Fibroblast of pulmonary artery (primary cell): ENCODE measurements around the gene HCRT.

Source experiments
- DNase-seq: peaks from one replicate; pipeline ENCODE4 v3.0.0-alpha.2; 2010; ENCODE audit warnings: low read depth
- H3K4me3 ChIP-seq: replicated peaks from 2 replicates; pipeline ENCODE4 v1.5.1; 2011; ENCODE audit warnings: low read depth, mild to moderate bottlenecking, control low read depth, low read length, moderate library complexity
- TF ChIP-seq, protein P1 (sequence below): IDR thresholded peaks from 2 replicates; pipeline ENCODE4 v1.5.1; 2011; ENCODE audit warnings: mild to moderate bottlenecking, control low read depth, low read length, inconsistent platforms; ENCODE audit errors: missing control alignments

Gene HCRT

DNA sequence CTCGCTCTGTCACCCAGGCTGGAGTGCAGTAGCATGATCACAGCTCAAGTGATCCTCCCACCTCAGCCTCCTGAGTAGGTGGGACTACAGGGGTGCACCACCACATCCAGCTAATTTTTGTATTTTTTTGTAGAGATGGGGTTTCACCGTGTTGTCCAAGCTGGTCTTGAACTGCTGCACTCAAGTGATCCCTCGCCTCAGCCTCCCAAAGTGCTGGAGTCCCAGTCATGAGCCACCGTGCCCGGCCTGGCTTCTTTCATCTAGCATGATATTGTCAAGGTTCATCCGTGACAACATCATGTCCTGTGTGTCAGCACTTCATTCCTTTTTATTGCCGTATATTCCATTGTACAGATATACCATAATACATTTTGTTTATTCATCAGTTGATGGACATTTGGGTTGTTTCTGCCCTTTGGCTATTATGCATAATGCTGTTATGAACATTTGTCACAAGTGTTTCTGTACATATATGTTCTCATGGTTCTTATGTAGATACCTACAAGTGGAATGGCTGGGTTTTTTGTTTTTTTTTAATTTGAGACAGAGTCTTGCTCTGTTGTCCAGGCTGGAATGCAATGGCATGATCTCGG is 12.4 kb upstream of the HCRT start:
- TF ChIP-seq, protein P1, sequence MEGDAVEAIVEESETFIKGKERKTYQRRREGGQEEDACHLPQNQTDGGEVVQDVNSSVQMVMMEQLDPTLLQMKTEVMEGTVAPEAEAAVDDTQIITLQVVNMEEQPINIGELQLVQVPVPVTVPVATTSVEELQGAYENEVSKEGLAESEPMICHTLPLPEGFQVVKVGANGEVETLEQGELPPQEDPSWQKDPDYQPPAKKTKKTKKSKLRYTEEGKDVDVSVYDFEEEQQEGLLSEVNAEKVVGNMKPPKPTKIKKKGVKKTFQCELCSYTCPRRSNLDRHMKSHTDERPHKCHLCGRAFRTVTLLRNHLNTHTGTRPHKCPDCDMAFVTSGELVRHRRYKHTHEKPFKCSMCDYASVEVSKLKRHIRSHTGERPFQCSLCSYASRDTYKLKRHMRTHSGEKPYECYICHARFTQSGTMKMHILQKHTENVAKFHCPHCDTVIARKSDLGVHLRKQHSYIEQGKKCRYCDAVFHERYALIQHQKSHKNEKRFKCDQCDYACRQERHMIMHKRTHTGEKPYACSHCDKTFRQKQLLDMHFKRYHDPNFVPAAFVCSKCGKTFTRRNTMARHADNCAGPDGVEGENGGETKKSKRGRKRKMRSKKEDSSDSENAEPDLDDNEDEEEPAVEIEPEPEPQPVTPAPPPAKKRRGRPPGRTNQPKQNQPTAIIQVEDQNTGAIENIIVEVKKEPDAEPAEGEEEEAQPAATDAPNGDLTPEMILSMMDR: no peak
- H3K4me3 ChIP-seq: no peak overlapping the region
- DNase-seq: no peak

DNA sequence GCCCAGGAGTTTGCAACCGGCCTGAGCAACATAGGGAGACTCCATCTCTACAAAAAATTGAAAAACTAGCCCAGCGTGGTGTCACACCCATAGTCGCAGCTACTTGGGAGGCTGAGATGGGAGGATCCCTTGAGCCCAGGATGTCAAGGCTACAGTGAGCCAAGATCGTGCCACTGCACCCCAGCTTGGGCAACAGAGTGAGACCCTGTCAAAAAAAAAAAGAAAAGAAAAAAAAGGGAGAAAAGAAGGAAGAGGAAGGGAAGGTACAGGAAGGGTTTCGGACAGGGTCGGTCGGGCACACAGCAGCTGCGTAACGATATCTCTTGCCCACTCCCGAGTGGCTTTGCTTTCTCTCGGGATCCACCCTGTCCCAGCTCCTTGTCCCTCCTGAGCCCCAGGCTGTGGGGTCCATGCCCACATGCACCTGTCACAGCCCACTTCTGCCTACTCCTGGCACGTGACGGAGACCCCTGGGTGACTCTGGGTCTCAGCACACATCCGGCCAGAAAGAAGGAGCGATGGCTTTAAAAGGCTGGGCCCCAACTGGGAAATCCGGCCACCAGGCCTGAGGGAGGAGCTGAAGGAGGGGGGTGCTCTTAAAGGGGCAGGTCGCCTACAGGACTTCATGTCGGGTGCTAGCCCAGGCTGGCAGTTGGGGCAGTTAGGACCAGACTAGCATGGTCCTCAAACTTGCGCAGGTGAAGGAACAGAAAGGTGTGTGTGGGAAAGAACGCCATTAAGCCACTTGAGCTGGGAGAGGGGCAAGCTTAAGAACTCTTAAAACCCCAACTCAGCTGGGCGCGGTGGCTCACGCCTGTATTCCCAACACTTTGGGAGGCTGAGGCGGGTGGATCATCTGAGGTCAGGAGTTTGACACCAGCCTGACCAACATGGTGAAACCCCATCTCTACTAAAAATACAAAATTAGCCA is 9.0 kb upstream of the HCRT start, which contains the start of gene GHDC:
Gene GHDC, minus strand, starts transcription at position 526 of the 931 bp plus-strand sequence. CDS start 913 bp downstream, outside the sequence.
- DNase-seq: peak; percentile 74
- peak within 1 kb of the TSS; percentile 72 for H3K4me3 ChIP-seq
- TF ChIP-seq, protein P1: no peak

DNA sequence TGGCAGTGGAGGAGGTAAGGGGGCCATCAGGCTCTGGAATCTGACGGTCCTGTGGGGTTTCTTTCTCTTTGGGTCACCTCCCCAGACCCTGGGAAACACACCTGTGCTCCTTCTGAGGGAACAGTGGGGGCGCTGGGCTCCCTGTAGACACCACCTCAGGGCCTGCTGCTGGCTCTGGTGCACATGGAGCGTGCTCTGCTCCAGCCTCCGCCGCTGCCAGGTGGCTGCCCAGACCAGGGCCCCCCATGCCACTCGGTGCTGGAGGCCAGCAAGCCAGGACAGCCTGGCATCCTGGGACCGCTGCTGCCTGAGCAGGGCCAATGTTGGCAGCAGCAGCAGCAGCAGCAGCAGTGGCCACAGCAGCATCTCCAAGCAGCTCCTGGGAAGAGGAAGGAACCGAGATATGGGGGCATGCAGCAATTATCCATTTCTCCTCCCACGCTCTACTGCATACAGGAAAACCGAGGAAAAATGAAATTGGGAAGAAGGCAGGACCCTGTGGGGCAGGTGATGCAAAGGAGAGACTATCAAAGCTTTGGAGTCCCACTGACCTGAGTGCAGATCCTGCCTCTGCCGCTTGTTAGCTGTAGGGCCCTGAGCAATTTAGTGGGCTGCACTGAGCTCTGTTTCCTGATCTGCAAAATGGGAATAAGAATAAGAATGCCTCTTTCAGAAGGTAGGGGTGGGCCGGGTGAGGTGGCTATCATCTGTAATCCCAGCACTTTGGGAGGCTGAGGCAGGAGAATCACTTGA is 8.1 kb upstream of the HCRT start:
- TF ChIP-seq, protein P1: no peak
- H3K4me3 ChIP-seq: peak overlapping the region; percentile 72
- no peak for DNase-seq

DNA sequence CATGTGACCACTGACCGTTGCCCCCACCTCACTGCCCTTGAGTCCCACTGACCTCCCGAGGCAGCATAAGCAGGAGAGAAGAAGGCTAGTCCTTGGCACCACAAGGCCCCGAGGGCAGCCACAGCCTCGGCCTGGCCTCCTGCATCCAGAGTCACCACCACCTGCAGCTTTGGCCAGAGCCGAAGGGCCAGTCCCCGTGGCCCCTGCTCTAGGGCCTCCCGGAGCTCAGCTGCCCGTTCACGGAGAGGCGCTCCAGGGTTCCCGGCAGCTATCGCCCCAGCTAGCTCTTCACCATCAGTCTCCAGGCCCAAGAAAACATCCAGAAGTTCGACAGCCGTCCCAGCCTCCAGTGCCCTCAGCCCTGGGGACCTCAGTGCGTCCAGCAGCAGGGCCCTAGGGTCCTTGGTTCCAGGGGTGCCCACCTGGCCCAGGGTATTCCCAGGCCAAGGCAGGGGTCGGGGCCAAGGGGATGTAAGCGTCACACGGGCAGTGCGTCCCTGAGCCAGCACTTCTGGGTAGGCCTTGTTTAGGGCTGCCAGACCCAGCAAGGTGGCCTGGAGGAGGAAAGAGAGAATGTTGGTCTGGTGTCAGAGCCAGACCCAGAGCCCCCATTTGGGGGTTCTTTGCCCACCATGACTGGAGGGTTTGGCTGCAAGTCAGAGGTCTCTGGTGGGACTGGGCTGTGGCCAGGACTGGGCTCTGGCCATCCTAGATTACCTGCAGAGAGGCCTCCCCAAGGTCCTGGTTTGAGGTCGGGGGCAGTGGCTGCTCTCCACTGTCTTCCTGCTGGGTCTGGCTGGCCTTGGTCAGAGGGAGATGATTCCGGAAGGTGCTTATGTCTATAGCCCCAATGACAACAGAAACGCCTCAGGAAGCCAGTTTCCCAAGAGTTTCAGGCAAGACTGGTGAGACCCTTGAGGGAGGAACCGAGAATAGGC is 7.2 kb upstream of the HCRT start:
- TF ChIP-seq, protein P1: no peak
- H3K4me3 ChIP-seq: no peak overlapping the region
- no peak for DNase-seq

DNA sequence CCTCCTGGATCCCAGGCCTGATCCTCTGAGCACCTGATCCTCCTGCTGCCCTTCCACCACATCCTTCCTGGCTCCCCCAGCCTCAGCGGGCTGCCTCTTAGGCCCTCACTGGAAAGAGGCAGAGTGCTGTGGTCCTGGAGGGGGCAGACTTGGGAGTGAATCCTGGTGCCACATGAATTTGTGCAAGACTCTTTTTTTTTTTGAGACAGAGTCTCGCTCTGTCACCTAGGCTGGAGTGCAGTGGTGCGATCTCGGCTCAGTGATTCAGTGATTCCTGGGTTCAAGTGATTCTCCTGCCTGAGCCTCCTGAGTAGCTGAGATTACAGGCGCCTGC is 6.0 kb upstream of the HCRT start:
- no peak for DNase-seq
- no peak overlapping the region for H3K4me3 ChIP-seq
- TF ChIP-seq, protein P1: no peak

DNA sequence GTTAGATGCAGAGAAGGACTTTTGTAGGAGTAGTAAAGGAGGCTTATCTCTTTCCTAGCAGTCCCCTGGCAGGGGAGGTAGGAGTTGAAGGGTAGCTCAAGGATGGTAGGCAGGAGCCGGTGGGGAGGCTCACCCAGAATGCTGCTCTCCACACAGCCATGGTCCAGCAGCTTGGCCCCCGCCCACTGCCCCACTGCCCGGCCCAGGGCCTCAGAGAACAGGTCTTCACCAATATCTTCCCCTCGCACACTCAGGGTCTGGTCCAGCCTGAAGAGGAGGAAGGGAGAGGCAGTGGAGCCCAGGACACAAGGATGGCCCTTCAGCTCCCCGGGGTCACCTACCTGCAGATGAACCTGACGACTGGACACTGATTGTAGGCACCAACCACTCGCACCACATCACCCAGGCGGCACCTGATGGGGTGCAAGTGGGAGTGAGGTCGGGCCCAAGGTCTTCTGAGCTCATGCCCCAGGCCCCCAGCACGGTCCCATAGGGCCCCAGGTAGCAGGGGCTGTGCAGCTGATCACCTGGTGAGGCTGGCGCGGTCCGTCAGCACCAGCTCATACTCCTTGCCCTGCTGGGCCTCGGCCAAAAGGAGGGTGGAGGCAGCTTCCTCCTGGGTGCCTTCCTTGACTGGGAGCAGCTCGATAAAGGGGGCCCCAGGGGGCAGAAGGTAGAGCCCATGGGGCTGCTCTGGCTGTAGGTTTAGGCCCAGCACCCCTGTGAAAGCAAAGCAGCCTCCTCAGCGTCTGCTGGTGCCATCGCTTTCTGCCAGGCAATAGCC is 5.4 kb upstream of the HCRT start:
- DNase-seq: no peak
- TF ChIP-seq, protein P1: no peak
- no peak overlapping the region for H3K4me3 ChIP-seq
